A549 (cell line): ENCODE data around the gene RLBP1. TPM values are rescaled to one million over a fixed set of nuclear protein-coding genes. Genes with fewer than 3 reads are reported as not detected.
"Not testable (repeated sequence)": the region's sequence is repeated elsewhere in the genome, so short reads cannot be mapped to it uniquely, and the experiment has no call there.

Experiments used
- ATAC-seq, 2 experiments: fragments of 200-7000 bp in 1 of 2; fragments of >200 bp in 1 of 2; cut with Nextera tagmentation in 1 of 2; cut with Tn5 transposase in 1 of 2; 3 replicates each; pipeline versions ENCODE4 v1.8.0 to v1.9.1; 2018 to 2020; ENCODE audit warnings: mild to moderate bottlenecking in 1 of 2, moderate library complexity in 1 of 2
- CTCF ChIA-PET: fragments of 300-600 bp; sonication (Branson Sonifier 250); formaldehyde crosslinking; extraction: SDS; loops from one replicate; lab custom pipeline; 2021; ENCODE audit warnings: antibody characterized with exemption, inconsistent platforms; lab: Yijun Ruan, JAX
- POLR2A ChIA-PET: fragments of 350-600 bp; formaldehyde crosslinking; extraction: SDS; loops from one replicate; lab custom pipeline; 2021; ENCODE audit warnings: antibody characterized with exemption, inconsistent platforms; lab: Yijun Ruan, JAX
- DNase-seq, 2 experiments: peaks; one replicate each; pipeline versions ENCODE4 v3.0.0 to v3.0.0-alpha.2; 2011 to 2016; ENCODE audit warnings: low read depth in 1 of 2, low spot score in 1 of 2
- FAIRE-seq: peaks from 2 replicates; lab custom pipeline; 2011; peaks lifted over from hg19 to GRCh38; lab: Jason Lieb, UNC
- H3K27ac ChIP-seq, 2 experiments: fragments of >200 bp; sonication (Bioruptor Twin); formaldehyde crosslinking; 3 replicates each; pipeline ENCODE4 v1.5.1; 2016 to 2017
- H3K4me1 ChIP-seq: fragments of >200 bp; sonication (Bioruptor Twin); formaldehyde crosslinking; 3 replicates; pipeline ENCODE4 v1.6.1; 2016
- H3K4me2 ChIP-seq: fragments of >200 bp; sonication (Bioruptor Twin); formaldehyde crosslinking; 3 replicates; pipeline ENCODE4 v1.6.1; 2016
- H3K4me3 ChIP-seq: fragments of >200 bp; sonication (Bioruptor Twin); formaldehyde crosslinking; 3 replicates; pipeline ENCODE4 v1.5.1; 2016
- H3K9me3 ChIP-seq: fragments of >200 bp; sonication (Bioruptor Twin); formaldehyde crosslinking; 3 replicates; pipeline ENCODE4 v1.6.1; 2016
- ATOH8 ChIP-seq: fragments of 250-450 bp; sonication (Bioruptor Pico); IDR thresholded peaks from 2 replicates; pipeline ENCODE4 v1.5.0; 2020; ENCODE audit warnings: low read depth, mild to moderate bottlenecking, moderate library complexity
- BCL3 ChIP-seq: fragments of >200 bp; sonication (Bioruptor Twin); formaldehyde crosslinking; IDR thresholded peaks from 3 replicates; pipeline ENCODE4 v1.6.1; 2016
- EHF ChIP-seq: fragments of 250-450 bp; sonication (Bioruptor Pico); IDR thresholded peaks from 2 replicates; pipeline ENCODE4 v1.5.0; 2020; ENCODE audit warnings: mild to moderate bottlenecking
- FOXS1 ChIP-seq: fragments of 250-450 bp; sonication (Bioruptor Pico); IDR thresholded peaks from 2 replicates; pipeline ENCODE4 v1.5.0; 2020; ENCODE audit warnings: mild to moderate bottlenecking, moderate library complexity
- GATA3 ChIP-seq: IDR thresholded peaks from 2 replicates; pipeline ENCODE4 v1.6.1; 2012; ENCODE audit warnings: borderline replicate concordance
- HDAC2 ChIP-seq: fragments of 200-600 bp; sonication (generic); IDR thresholded peaks from 2 replicates; pipeline ENCODE4 v1.6.1; 2016
- HES2 ChIP-seq: fragments of >200 bp; sonication (Bioruptor Twin); formaldehyde crosslinking; IDR thresholded peaks from 2 replicates; pipeline ENCODE4 v1.6.1; 2016
- KDM5A ChIP-seq: fragments of 200-600 bp; sonication (generic); IDR thresholded peaks from 2 replicates; pipeline ENCODE4 v1.6.1; 2016; ENCODE audit warnings: antibody characterized with exemption, mild to moderate bottlenecking
- MAZ ChIP-seq: fragments of 150-350 bp; IDR thresholded peaks from 2 replicates; pipeline ENCODE4 v1.6.1; 2014; ENCODE audit warnings: antibody characterized with exemption, low read depth, low read length, borderline replicate concordance
- MYC ChIP-seq: IDR thresholded peaks from 2 replicates; pipeline ENCODE4 v1.6.1; 2012; ENCODE audit warnings: mild to moderate bottlenecking, inconsistent platforms, low read length, improper control_type of control experiment, borderline replicate concordance
- NPAS2 ChIP-seq: fragments of 250-450 bp; sonication (Bioruptor Pico); IDR thresholded peaks from 2 replicates; pipeline ENCODE4 v1.8.0; 2022; ENCODE audit warnings: mild to moderate bottlenecking, moderate library complexity, borderline replicate concordance
- NR3C1 ChIP-seq: fragments of >200 bp; sonication (Bioruptor Twin); formaldehyde crosslinking; IDR thresholded peaks from 3 replicates; pipeline ENCODE4 v1.6.1; 2017
- PHF8 ChIP-seq: fragments of 200-600 bp; sonication (generic); IDR thresholded peaks from 2 replicates; pipeline ENCODE4 v1.6.1; 2016; ENCODE audit warnings: low read depth, mild to moderate bottlenecking, antibody characterized with exemption, moderate library complexity, borderline replicate concordance
- POLR2A ChIP-seq: IDR thresholded peaks from 2 replicates; pipeline ENCODE4 v1.6.1; 2012; ENCODE audit warnings: mild to moderate bottlenecking, low read length
- REST ChIP-seq: fragments of 200-600 bp; sonication (generic); IDR thresholded peaks from 2 replicates; pipeline ENCODE4 v1.6.1; 2016; ENCODE audit warnings: antibody characterized with exemption, mild to moderate bottlenecking, moderate library complexity
- RNF2 ChIP-seq: fragments of 200-600 bp; sonication (generic); IDR thresholded peaks from 2 replicates; pipeline ENCODE4 v1.6.1; 2016; ENCODE audit warnings: low read depth, mild to moderate bottlenecking, antibody characterized with exemption, moderate library complexity, borderline replicate concordance
- SMC3 ChIP-seq: fragments of >200 bp; sonication (Bioruptor Twin); formaldehyde crosslinking; IDR thresholded peaks from 3 replicates; pipeline ENCODE4 v1.6.1; 2018; ENCODE audit warnings: inconsistent platforms
- ZSCAN20 ChIP-seq: fragments of 250-450 bp; sonication (Bioruptor Pico); IDR thresholded peaks from 2 replicates; pipeline ENCODE4 v1.8.0; 2022; ENCODE audit warnings: mild to moderate bottlenecking, moderate library complexity
- WGBS: methylation state at CpG from one replicate; pipeline ENCODE4 v1.1.6; 2017; ENCODE audit errors: missing lambda C conversion rate; 5-methylcytosine and 5-hydroxymethylcytosine counted together
- polyA minus RNA-seq: library from RNA; depleted of rRNA, polyadenylated mRNA; stranded (reverse); fragments of >200 nt; gene quantifications from 2 replicates; pipeline ENCODE4 v1.2.3, GENCODE V29; 2011; rRNA and poly(A)+ RNA removed
- polyA plus RNA-seq, 4 experiments: library from polyadenylated mRNA; depleted of rRNA in 3 of 4; stranded (reverse); fragments of >200 nt; fragmentation: RNase III in 1 of 4; extraction: RNeasy Plus Mini Kit Qiagen cat#74134 plus additional on column Dnase treatment in 1 of 4; gene quantifications; 2 replicates in 3 of 4; 3 replicates in 1 of 4; pipeline ENCODE4 v1.2.3, GENCODE V29; 2011 to 2017

RLBP1 gene
- polyA plus RNA-seq (2011; rRNA removed) = not detected in 2 replicates
- not detected in 2 replicates for polyA plus RNA-seq (2012; cell fraction: cytosol; rRNA removed)
- not detected in 2 replicates for polyA plus RNA-seq (2012; cell fraction: nucleus; rRNA removed)
- not detected in 3 replicates for polyA plus RNA-seq (2017; fragmentation: RNase III; extraction: RNeasy Plus Mini Kit Qiagen cat#74134 plus additional on column Dnase treatment)
- polyA minus RNA-seq = not detected in 2 replicates

GRCh38 chr15:89221543-89221942, at the start of gene RLBP1:
RLBP1 (minus strand) TSS chr15:89221579; CDS start chr15:89218975, 2,604 bp downstream.
- Histone ChIP-seq H3K4me3 (no peak within 1 kb of the TSS), H3K4me2 (no peak within 1 kb of the TSS), H3K9me3 (no peaks in the 10 kb centered on the region), H3K27ac (no peak within 1 kb of the TSS), H3K4me1 (no peaks in the 10 kb centered on the region)
- DNase-seq (no peak), ATAC-seq (no peak), FAIRE-seq (no peak)
- TF ChIP-seq NR3C1 = no peak
- TF ChIP-seq KDM5A = no peak
- no peak for TF ChIP-seq SMC3
- TF ChIP-seq EHF (CRISPR knock-in tag) = no peak
- no peak for TF ChIP-seq BCL3
- no peak for TF ChIP-seq FOXS1 (CRISPR knock-in tag)
- no peak for TF ChIP-seq POLR2A
- TF ChIP-seq ZSCAN20 (CRISPR knock-in tag) = no peak
- no peak for TF ChIP-seq GATA3
- no peak for TF ChIP-seq ATOH8 (CRISPR knock-in tag)
- no peak for TF ChIP-seq PHF8
- no peak for TF ChIP-seq HDAC2
- no peak for TF ChIP-seq MYC
- no peak for TF ChIP-seq REST
- TF ChIP-seq NPAS2 = no peak
- TF ChIP-seq HES2 = no peak
- no peak for TF ChIP-seq MAZ
- no peak for TF ChIP-seq RNF2
- ChIA-PET CTCF (interaction anchor here (0.6 to 6.5 kb wide), 3 partner anchors 12 to 171 kb away, joined by 3 to 70 read pairs (median 5); no protein-coding TSS in a partner anchor), POLR2A (no interaction called here)
- 76% methylated on average over 11 of the region's 11 CpGs for WGBS

- CTCF ChIA-PET = interaction anchor here (1.3 kb wide), 2 partner anchors 43 to 70 kb away, joined by 3 to 5 read pairs; no protein-coding TSS in a partner anchor
- DNase-seq, H3K4me3 ChIP-seq, H3K9me3 ChIP-seq, H3K4me2 ChIP-seq, POLR2A ChIA-PET, ATAC-seq, H3K27ac ChIP-seq, FAIRE-seq: not testable (repeated sequence)
- peaks cover 23% of the 10 kb centered on the region; the same call in 2 of the 3 replicates for H3K4me1 ChIP-seq
- 94% methylated on average over 5 of the region's 5 CpGs for WGBS
Observed at GRCh38 chr15:89250142-89250541, 28.8 kb upstream of the RLBP1 start.
